Mononuclear cell (primary cell): ENCODE results near the gene USP10. TPM values are rescaled to one million over a fixed set of nuclear protein-coding genes. Genes with fewer than 3 reads are reported as not detected.
"Not testable (repeated sequence)": the region's sequence is repeated elsewhere in the genome, so short reads cannot be mapped to it uniquely, and the experiment has no call there.

Experiments
- H3K27me3 ChIP-seq: 2 replicates; pipeline ENCODE4 v1.6.0; 2011; ENCODE audit warnings: low read length, control low read depth; ENCODE audit not compliant: insufficient read depth
- H3K4me1 ChIP-seq: 2 replicates; pipeline ENCODE4 v1.5.1; 2011; ENCODE audit warnings: mild to moderate bottlenecking, low read length, control low read depth; ENCODE audit not compliant: insufficient read depth
- H3K4me3 ChIP-seq: 2 replicates; pipeline ENCODE4 v1.5.1; 2011; ENCODE audit warnings: mild to moderate bottlenecking, low read length, moderate library complexity
- H3K9me3 ChIP-seq: 2 replicates; pipeline ENCODE4 v1.5.1; 2011; ENCODE audit warnings: low read depth, mild to moderate bottlenecking, control low read depth, low read length
- total RNA-seq: library from RNA; depleted of rRNA; stranded (reverse); fragments of >200 nt; gene quantifications from one replicate; pipeline ENCODE4 v1.2.3, GENCODE V29; 2012

USP10 gene
- total RNA-seq, 1 donor: 141 TPM

DNA sequence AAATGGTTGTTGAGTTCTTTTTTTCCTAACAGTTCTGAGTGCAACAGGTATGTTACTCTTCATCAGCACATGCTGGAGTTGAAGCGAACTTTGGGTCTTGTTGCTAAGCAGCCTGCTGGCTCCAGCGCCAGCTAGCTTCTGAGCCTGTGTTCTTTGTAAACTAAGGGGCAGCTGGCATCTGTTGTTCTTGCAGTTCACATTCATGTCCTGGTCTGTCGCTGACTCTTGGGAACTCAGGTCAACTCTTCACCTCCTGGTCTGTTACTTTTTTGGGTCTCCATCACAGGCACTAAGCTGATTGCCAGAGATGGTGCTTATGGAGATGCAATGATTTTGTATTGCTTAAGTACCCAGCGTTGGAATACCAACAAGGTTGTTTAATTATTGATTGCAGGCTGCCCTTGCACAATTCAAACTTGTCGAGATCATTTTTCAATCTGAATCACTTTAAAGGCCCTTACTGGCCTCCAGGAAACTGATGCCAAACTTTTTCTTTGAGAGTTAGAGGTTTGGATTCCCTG is 40.9 kb downstream of the USP10 start:
- H3K27me3 ChIP-seq: no peaks in the 10 kb centered on the region
- H3K9me3 ChIP-seq: no peaks in the 10 kb centered on the region
- no peak overlapping the region for H3K4me3 ChIP-seq
- H3K4me1 ChIP-seq: peaks cover 72% of the 10 kb centered on the region

DNA sequence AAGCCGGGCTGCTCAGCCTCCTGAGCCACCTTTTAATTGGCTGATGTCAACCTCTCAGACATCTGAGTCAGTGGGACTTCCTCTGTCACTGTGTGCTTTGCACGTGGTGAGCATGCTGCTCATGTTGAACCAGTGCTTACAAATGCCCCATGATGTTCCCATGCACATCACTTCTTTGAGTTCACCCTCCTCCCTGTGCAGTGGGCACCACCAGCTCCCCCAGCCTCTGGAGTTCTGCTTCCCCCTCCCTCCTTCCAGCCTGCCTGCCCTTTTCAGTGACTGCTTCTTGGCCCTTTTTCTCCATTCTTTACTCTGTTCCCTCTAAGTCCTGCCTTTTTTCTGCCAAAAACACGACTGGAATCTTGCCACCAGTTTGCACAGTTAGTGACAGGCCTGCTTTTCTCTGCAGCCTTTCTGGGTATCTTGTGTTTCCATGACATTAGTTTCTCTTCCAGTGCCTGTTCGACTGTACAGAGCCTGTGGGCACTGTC is 41.6 kb downstream of the USP10 start:
- no peaks in the 10 kb centered on the region for H3K9me3 ChIP-seq
- H3K4me1 ChIP-seq: peaks cover 66% of the 10 kb centered on the region
- no peak overlapping the region for H3K4me3 ChIP-seq
- H3K27me3 ChIP-seq: no peaks in the 10 kb centered on the region

DNA sequence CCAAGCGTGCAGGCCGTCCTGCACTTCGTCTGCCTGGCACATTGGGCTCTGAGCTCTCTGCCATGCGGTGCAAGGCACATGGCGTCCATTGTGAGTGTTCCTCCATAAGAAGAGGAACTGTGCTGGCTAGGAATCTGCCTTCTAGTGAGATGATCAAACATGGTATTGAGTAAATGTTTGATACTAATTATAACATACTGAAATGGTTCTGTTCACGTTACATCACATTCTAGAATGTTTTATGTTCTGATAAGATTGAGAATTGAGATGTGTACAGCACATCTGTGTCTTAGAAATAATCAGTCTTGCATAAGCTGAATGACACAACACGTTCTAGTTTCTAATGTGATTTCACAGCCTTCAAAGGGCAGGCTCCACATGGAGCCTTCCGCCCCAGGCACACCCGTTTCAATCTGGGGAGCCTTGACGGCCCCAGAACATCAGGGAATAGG is 42.9 kb downstream of the USP10 start:
- peaks cover 58% of the 10 kb centered on the region for H3K4me1 ChIP-seq
- H3K9me3 ChIP-seq: no peaks in the 10 kb centered on the region
- no peaks in the 10 kb centered on the region for H3K27me3 ChIP-seq
- no peak overlapping the region for H3K4me3 ChIP-seq

DNA sequence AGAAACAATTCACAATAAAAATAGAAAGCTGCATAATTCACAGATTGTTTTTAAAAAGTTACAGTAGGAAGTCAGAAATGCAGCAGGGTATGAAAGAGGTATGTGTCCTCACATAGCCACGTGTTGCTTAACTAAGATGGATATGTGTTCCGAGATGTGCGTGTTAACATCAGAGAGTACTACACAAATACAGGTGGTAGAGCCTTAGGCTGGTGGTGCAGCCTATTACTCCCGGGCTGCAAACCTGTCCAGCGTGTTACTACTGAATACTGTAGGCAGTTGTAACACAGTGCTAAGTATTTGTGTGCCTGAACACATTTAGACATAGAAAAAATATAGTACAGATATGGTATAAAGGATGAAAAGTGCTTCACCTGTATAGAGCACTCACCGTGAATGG is 46.4 kb downstream of the USP10 start:
- Histone ChIP-seq H3K4me1 (peaks cover 38% of the 10 kb centered on the region), H3K27me3 (no peaks in the 10 kb centered on the region), H3K4me3 (no peak overlapping the region), H3K9me3 (no peaks in the 10 kb centered on the region)

DNA sequence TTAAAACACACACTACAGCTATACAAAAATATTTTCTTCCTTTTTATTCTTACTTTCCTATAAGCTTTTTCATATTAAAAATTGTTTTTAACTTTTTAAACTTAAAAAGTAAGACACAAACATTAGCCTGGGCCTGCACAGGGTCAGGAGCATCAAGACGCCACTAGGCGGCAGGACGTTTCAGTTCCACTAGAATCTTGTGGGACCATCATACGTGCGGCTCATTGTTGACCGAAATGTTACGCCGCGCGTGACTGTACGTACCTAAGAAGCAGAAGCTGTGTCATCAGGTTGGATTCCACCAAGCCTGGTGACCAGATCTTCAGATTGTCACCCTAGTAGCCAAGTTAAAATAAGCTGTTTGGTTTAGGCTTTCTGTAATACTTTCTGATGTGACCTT is 47.1 kb downstream of the USP10 start:
- Histone ChIP-seq H3K4me1 (peaks cover 38% of the 10 kb centered on the region), H3K9me3 (no peaks in the 10 kb centered on the region)

DNA sequence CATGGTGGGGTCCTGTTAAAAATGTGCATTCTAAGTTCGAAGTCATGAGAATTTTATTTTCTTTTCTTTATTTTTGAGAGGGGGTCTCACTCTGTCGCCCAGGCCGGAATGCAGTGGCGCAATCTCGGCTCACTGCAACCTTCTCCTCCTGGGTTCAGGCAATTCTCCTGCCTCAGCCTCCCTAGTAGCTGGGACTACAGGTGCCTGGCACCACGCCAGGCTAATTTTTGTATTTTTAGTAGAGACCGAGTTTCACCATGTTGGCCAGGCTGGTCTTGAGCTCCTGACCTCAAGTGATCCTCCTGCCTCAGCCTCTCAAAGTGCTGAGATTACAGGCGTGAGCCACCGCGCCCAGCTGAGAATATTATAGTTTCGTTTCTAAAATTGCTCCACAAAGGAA is 48.4 kb downstream of the USP10 start:
- not testable (repeated sequence) for H3K9me3 ChIP-seq, H3K27me3 ChIP-seq, H3K4me3 ChIP-seq
- peaks cover 38% of the 10 kb centered on the region for H3K4me1 ChIP-seq

More for the DNA sequence above, 47.1 kb downstream of the USP10 start:
- Histone ChIP-seq H3K4me3 (no peak overlapping the region), H3K27me3 (no peaks in the 10 kb centered on the region)

DNA sequence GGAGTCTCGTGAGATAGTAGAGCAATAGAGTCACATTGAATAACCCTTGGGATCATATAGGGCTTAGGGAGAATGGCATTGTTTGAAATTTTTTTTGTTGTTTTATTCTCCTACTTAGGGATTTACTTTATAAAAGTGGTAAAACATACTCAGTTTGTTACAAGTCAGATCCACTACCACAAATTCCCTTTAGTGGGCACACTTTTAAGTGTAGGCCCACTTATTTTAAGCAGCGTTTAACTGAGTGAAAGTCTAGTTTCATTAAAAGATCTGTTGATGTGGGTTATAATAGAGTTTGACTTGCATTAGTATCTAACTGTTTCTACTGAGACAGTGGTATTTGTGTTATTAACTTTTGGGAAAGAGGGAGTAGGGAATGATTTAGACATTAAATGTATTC is 49.3 kb downstream of the USP10 start:
- no peak overlapping the region for H3K4me3 ChIP-seq
- peaks cover 45% of the 10 kb centered on the region for H3K4me1 ChIP-seq
- H3K27me3 ChIP-seq: no peaks in the 10 kb centered on the region

DNA sequence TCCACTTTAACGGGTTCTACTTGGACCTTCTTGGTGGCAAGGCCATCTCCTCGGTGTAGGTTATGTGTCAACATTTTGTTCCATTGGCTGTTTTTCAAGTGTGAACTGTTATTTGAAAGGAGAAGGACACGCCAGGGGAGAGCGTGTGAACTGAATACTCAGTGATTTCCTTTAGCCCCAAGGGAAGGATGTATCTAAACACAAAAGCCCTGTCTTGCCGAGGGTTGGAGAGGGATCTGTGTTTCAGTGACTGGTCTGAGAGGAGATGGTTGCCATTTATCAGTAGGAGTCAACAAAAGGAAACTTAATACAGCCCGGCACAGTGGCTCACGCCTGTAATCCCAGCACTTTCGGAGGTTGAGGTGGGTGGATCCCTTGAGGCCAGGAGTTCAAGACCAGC is 50.0 kb downstream of the USP10 start:
- Histone ChIP-seq H3K9me3 (no peaks in the 10 kb centered on the region), H3K4me3 (no peak overlapping the region), H3K4me1 (peaks cover 52% of the 10 kb centered on the region), H3K27me3 (no peaks in the 10 kb centered on the region)

More for the DNA sequence above, 49.3 kb downstream of the USP10 start:
- H3K9me3 ChIP-seq: no peaks in the 10 kb centered on the region

DNA sequence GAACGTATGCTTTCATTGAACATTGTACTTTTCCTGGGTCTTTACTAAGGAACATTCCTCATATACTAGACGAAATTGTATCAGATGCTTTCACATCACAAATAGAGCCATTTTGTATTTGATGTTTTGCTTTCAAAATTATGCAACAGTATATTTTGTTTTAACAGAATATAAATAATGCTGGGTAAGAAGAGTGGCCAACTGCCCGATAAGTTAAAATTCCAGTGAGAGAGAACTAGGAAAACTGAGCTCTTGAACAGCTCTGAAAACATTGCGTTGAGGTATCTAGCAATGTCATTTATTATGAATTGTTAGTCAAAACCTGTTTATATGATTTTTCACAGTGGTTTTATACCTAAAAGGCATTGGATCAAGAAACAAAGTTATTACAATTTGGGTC is 50.8 kb downstream of the USP10 start:
- H3K9me3 ChIP-seq: no peaks in the 10 kb centered on the region
- H3K4me3 ChIP-seq: no peak overlapping the region
- no peaks in the 10 kb centered on the region for H3K27me3 ChIP-seq
- H3K4me1 ChIP-seq: peaks cover 59% of the 10 kb centered on the region

DNA sequence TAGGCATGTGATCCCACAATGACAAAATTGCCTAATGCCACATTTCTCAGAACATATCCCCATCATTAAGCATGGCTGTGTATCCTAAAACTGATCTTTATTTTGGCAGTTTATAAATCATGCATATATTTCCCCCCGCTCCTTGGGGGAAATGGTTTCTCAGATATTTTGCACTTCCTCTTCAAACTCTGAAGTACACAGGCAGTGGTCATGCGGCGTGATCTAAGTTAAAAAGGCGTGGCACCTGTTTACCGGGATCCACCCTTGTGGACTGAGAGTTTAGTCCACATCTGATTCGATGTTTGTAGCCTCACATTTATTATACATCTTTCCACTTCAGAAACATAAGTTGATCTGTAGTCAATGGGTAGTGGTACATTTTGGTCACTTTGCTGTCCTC is 51.4 kb downstream of the USP10 start:
- Histone ChIP-seq H3K9me3 (no peaks in the 10 kb centered on the region), H3K4me1 (peaks cover 59% of the 10 kb centered on the region), H3K4me3 (no peak overlapping the region), H3K27me3 (no peaks in the 10 kb centered on the region)

DNA sequence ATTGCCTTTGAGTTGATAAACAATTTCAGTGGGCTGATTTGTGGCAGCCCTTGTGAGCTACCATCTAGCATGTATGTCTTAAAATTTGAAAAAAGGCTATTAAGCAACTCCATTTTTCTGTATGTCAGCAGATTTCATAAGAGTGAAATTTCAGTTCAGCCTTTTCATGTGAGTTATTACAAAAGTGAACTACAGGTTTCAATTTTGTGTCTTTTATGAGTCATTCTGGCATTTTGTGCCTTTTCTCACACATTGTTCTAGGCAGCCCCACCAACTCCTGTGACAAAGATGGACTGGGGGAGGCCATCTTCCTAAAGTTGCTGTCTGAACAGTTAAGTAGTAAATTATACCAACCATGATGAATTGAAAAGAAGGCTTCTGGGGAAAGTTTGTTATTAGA is 52.1 kb downstream of the USP10 start:
- Histone ChIP-seq H3K4me3 (no peak overlapping the region), H3K4me1 (peaks cover 59% of the 10 kb centered on the region), H3K9me3 (no peaks in the 10 kb centered on the region), H3K27me3 (no peaks in the 10 kb centered on the region)

DNA sequence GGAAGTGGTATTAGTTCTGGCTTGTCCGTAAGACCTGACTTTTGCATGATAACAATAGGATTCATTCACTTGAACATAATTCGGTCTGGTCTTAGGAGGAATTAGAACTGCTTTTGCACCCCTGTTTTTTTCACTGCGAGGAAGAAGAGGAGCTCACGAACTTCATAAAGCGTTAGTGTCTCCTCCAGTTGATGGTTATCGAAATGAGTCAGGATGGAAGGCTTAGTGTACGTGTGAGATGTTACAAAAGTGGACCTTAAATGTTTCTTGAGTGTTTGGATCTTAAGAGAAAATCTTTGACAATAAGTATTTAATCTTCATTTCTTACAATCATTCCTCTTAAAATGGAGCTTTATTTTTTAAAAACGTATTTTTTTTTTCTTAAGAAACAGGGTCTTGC is 52.8 kb downstream of the USP10 start:
- Histone ChIP-seq H3K27me3 (no peaks in the 10 kb centered on the region), H3K9me3 (no peaks in the 10 kb centered on the region), H3K4me3 (no peak overlapping the region), H3K4me1 (peaks cover 59% of the 10 kb centered on the region)

DNA sequence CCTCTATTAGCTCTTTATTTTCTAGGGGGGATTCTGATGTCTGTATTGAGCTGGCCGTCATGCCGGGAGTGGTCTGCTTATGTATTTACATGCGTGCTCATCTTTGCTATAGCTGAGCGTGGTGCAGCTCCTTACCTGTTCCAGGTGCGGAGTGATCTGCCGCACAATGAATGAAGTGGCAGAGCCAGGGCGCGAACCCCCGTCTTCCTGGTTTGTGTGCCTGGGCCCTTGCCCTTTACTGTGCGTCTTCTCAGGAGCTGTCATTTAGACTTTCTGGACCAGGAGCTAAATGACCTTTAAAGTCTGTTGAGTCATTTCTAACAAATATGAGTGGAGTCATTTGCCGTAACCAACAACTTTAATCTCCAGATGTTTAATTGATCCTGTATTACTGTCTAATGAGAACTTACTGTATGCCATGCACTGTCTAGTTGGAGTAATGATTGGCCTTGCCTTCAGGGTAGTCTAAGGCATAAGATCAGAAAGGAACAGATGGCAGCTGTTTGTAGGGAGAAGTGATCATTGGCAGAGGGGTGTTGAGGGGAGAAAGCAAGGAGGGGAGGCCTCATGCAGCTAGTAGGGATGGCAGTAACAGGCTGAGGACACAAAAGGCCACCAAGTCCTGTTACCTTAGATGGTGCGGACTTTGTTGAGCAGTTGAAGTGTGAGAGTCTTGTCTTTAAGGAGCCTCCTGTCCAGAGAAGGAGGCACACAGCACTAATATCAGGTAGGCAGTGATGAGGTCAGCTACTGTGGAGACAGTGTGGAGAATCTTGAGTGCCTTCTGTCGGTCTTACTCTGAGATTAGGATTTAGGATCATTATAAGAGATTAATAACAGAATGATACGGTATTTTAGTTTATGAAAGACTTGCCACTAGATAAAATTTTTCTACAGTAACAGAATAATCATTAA is 53.9 kb downstream of the USP10 start:
- Histone ChIP-seq H3K27me3 (no peaks in the 10 kb centered on the region), H3K4me1 (peaks cover 70% of the 10 kb centered on the region), H3K9me3 (no peaks in the 10 kb centered on the region), H3K4me3 (no peak overlapping the region)

DNA sequence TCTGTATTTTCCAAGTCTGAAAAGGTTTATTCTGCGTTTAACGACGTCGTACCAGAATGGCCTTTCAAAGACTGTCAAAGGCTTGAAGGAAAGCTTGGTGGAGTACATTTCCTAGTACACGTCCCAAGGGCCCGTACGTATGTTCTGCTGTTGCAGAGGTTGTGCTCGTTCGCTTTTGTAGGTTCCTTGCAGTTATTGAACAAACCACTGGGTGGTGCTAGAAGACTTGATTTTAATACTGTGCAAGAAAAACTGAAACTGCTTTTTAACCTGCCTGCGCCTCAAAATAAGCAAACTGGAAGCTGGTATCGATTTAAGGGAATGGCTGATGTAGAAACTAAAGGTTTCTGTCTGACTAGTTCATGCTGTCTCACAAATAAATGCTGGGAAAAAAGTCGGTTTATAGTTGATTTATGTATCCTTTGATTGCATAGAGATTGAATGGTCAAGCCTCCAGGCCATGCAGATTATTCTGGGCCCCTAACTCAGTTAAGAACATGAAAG is 54.6 kb downstream of the USP10 start:
- Histone ChIP-seq H3K4me3 (no peak overlapping the region), H3K4me1 (peaks cover 73% of the 10 kb centered on the region)

DNA sequence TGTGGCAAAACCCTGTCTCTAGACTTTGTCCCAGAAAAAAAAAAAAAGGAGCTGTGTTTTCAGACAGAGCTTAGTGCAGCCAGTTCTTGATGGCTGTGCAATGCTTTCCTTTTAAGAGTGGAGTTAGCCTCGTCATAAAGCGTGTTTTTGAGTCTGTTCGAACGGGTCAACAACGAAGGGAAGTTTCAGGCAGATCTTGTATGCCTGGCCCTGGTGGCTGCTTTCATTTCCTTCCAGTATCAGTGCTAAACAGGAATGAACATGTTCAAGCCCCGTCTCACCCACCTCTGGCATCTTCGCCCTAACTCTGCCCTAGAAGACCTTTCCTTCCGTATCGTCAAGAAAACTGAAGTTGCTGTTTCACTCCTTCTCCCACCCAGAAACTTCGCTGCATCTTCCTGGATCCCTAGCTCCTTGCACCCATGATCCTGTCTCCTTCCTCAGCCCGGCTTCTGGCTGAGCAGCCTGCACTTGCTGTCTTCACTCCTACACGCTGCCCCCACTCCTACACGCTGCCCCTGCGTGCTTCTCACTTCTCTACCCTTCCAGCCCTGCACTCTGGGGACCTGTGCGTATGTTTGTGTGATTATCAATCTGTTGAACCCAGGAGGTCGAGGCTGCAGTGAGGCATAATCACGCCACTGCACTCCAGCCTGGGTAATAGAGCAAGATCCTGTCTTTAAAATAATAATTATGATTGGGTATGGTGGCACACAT is 55.3 kb downstream of the USP10 start:
- no peak overlapping the region for H3K4me3 ChIP-seq
- H3K27me3 ChIP-seq: no peaks in the 10 kb centered on the region
- peaks cover 67% of the 10 kb centered on the region for H3K4me1 ChIP-seq
- no peaks in the 10 kb centered on the region for H3K9me3 ChIP-seq

More for the DNA sequence above, 54.6 kb downstream of the USP10 start:
- H3K9me3 ChIP-seq: no peaks in the 10 kb centered on the region
- H3K27me3 ChIP-seq: no peaks in the 10 kb centered on the region
